Neuronal stem cell (in vitro differentiated cells): ENCODE data around the gene DPH2.
A peak's percentile ranks its signal among the peaks of the same experiment; 100 is the strongest.

Source experiments
- DNase-seq: peaks from one replicate; pipeline ENCODE4 v3.0.0-alpha.2; 2013; ENCODE audit warnings: low spot score
- H2AFZ ChIP-seq: one replicate; pipeline ENCODE4 v1.6.1; 2013; ENCODE audit warnings: mild to moderate bottlenecking, low read length, inconsistent platforms
- H2AK5ac ChIP-seq: 2 replicates; pipeline ENCODE4 v1.6.1; 2013; ENCODE audit warnings: low read depth, mild to moderate bottlenecking, inconsistent platforms, low read length, moderate library complexity, mixed read lengths
- H2BK120ac ChIP-seq: 2 replicates; pipeline ENCODE4 v1.6.1; 2013; ENCODE audit warnings: low read depth, mild to moderate bottlenecking, inconsistent platforms, low read length, moderate library complexity, mixed read lengths
- H2BK12ac ChIP-seq: one replicate; pipeline ENCODE4 v1.6.1; 2013; ENCODE audit warnings: low read length, inconsistent platforms
- H2BK15ac ChIP-seq: 2 replicates; pipeline ENCODE4 v1.6.1; 2013; ENCODE audit warnings: mild to moderate bottlenecking, low read length, inconsistent platforms, mixed read lengths
- H2BK5ac ChIP-seq: one replicate; pipeline ENCODE4 v1.6.1; 2013; ENCODE audit warnings: inconsistent platforms, mild to moderate bottlenecking, low read length, moderate library complexity
- H3K14ac ChIP-seq: one replicate; pipeline ENCODE4 v1.6.1; 2013; ENCODE audit warnings: low read length, inconsistent platforms
- H3K18ac ChIP-seq: 2 replicates; pipeline ENCODE4 v1.6.1; 2013; ENCODE audit warnings: low read length, inconsistent platforms
- H3K23ac ChIP-seq: 2 replicates; pipeline ENCODE4 v1.6.1; 2013; ENCODE audit warnings: low read depth, mild to moderate bottlenecking, mixed read lengths, low read length, inconsistent platforms; ENCODE audit not compliant: poor library complexity
- H3K27ac ChIP-seq: replicated peaks from 3 replicates; pipeline ENCODE4 v1.5.1; 2013; ENCODE audit warnings: low read length, inconsistent platforms
- H3K27me3 ChIP-seq, 3 experiments: 2 replicates each; pipeline ENCODE4 v1.6.1; 2013; ENCODE audit warnings: low read length in 3 of 3, mild to moderate bottlenecking in 2 of 3, inconsistent platforms in 1 of 3, low read depth in 1 of 3, mixed read lengths in 1 of 3, moderate library complexity in 1 of 3; ENCODE audit not compliant: control insufficient read depth in 3 of 3, insufficient read depth in 3 of 3
- H3K36me3 ChIP-seq, 2 donors: replicated peaks in 1 of 2; 2 replicates each; pipeline ENCODE4 v1.6.1; 2013; ENCODE audit warnings: low read length in 2 of 2; ENCODE audit not compliant: control insufficient read depth in 2 of 2, insufficient read depth in 2 of 2
- H3K4ac ChIP-seq: 2 replicates; pipeline ENCODE4 v1.6.1; 2013; ENCODE audit warnings: inconsistent platforms, mild to moderate bottlenecking, low read length, moderate library complexity
- H3K4me1 ChIP-seq, 2 donors: 1 replicate in 1 of 2; 2 replicates in 1 of 2; pipeline ENCODE4 v1.6.1; 2013; ENCODE audit warnings: low read length in 2 of 2, low read depth in 1 of 2; ENCODE audit not compliant: control insufficient read depth in 2 of 2, insufficient read depth in 1 of 2
- H3K4me2 ChIP-seq: one replicate; pipeline ENCODE4 v1.6.1; 2013; ENCODE audit warnings: mild to moderate bottlenecking, low read length, inconsistent platforms; ENCODE audit not compliant: insufficient read depth, poor library complexity, severe bottlenecking
- H3K4me3 ChIP-seq, 2 donors: 2 replicates each; pipeline ENCODE4 v1.5.1; 2013; ENCODE audit warnings: low read length in 2 of 2, mild to moderate bottlenecking in 2 of 2, inconsistent platforms in 1 of 2, moderate library complexity in 1 of 2
- H3K79me1 ChIP-seq: one replicate; pipeline ENCODE4 v1.6.1; 2013; ENCODE audit warnings: low read depth, mild to moderate bottlenecking, inconsistent platforms, low read length, moderate library complexity
- H3K9ac ChIP-seq: one replicate; pipeline ENCODE4 v1.6.1; 2013; ENCODE audit warnings: mild to moderate bottlenecking, low read depth, low read length, inconsistent platforms; ENCODE audit not compliant: poor library complexity
- H3K9me3 ChIP-seq, 2 donors: replicated peaks in 1 of 2; 2 replicates each; pipeline versions ENCODE3 to v1.6.1; 2013; ENCODE audit warnings: low read length in 2 of 2, mild to moderate bottlenecking in 2 of 2, inconsistent platforms in 1 of 2, low read depth in 1 of 2, mixed read lengths in 1 of 2, moderate library complexity in 1 of 2; ENCODE audit not compliant: control insufficient read depth in 2 of 2, insufficient read depth in 1 of 2
- H4K8ac ChIP-seq: one replicate; pipeline ENCODE4 v1.6.1; 2013; ENCODE audit warnings: low read depth, mild to moderate bottlenecking, inconsistent platforms, low read length, moderate library complexity
- H4K91ac ChIP-seq: one replicate; pipeline ENCODE4 v1.6.1; 2013; ENCODE audit warnings: low read length, low read depth, mild to moderate bottlenecking, inconsistent platforms; ENCODE audit not compliant: poor library complexity
- WGBS, 2 donors: extraction: QIAGEN DNeasy Blood & Tissue Kit; methylation state at CpG; one replicate each; pipeline ENCODE4 v1.1.7; 2013; ENCODE audit warnings: missing lambda C conversion rate in 2 of 2, mixed read lengths in 1 of 2; ENCODE audit not compliant: insufficient read length in 2 of 2, insufficient replicate concordance in 1 of 2; ENCODE audit errors: extremely low coverage in 2 of 2; 5-methylcytosine and 5-hydroxymethylcytosine counted together

The DPH2 gene

GRCh38 chr1:44020464-44020863, 50.7 kb downstream of the DPH2 start:
- DNase-seq, result no peak
- no peak overlapping the region for H2BK12ac ChIP-seq
- H3K27me3 ChIP-seq, result no peaks in the 10 kb centered on the region
- H3K79me1 ChIP-seq, result no peaks in the 10 kb centered on the region
- H3K18ac ChIP-seq, result no peak overlapping the region
- H3K4me1 ChIP-seq, result peaks cover 25 to 30% of the 10 kb centered on the region in 2 donors
- no peak overlapping the region for H3K27ac ChIP-seq
- no peak overlapping the region for H2BK120ac ChIP-seq
- H2AFZ ChIP-seq, result no peak overlapping the region
- no peaks in the 10 kb centered on the region for H3K9me3 ChIP-seq
- no peak overlapping the region for H2BK5ac ChIP-seq
- no peak overlapping the region for H2AK5ac ChIP-seq
- H2BK15ac ChIP-seq, result no peak overlapping the region
- no peak overlapping the region for H3K14ac ChIP-seq
- WGBS, 2 donors, result no CpG with 5 or more reads among the region's 6 CpGs
- no peak overlapping the region for H3K4me2 ChIP-seq
- H3K36me3 ChIP-seq, result peaks cover 0 to 25% of the 10 kb centered on the region in 2 donors
- H3K4ac ChIP-seq, result no peak overlapping the region
- no peak overlapping the region for H3K4me3 ChIP-seq
- H4K8ac ChIP-seq, result no peak overlapping the region
- no peak overlapping the region for H3K23ac ChIP-seq
- peak overlapping the region; percentile 0 for H3K9ac ChIP-seq
- no peak overlapping the region for H4K91ac ChIP-seq

GRCh38 chr1:44021156-44021555, 51.3 kb downstream of the DPH2 start:
- Histone ChIP-seq H2AK5ac (no peak overlapping the region), H3K79me1 (no peaks in the 10 kb centered on the region), H2BK12ac (no peak overlapping the region), H3K18ac (peak overlapping the region; percentile 27), H4K8ac (no peak overlapping the region), H3K4me3 (no peak overlapping the region), H3K4ac (no peak overlapping the region), H3K9ac (no peak overlapping the region), H3K14ac (no peak overlapping the region), H3K27me3 (no peaks in the 10 kb centered on the region), H2AFZ (no peak overlapping the region), H3K4me2 (no peak overlapping the region), H2BK15ac (peak overlapping the region; percentile 77), H2BK120ac (no peak overlapping the region), H3K4me1 (peaks cover 19 to 27% of the 10 kb centered on the region in 2 donors), H4K91ac (no peak overlapping the region), H3K9me3 (no peaks in the 10 kb centered on the region), H3K27ac (no peak overlapping the region), H3K23ac (no peak overlapping the region), H3K36me3 (peaks cover 0 to 25% of the 10 kb centered on the region in 2 donors), H2BK5ac (no peak overlapping the region)
- DNase-seq, result no peak
- WGBS, 2 donors, result no CpG with 5 or more reads among the region's 8 CpGs

GRCh38 chr1:44021581-44022321, 51.9 kb downstream of the DPH2 start:
- H3K27ac ChIP-seq, result no peak overlapping the region
- H3K36me3 ChIP-seq, result peaks cover 0 to 26% of the 10 kb centered on the region in 2 donors
- no peak overlapping the region for H2BK120ac ChIP-seq
- no peaks in the 10 kb centered on the region for H3K27me3 ChIP-seq
- H4K8ac ChIP-seq, result no peak overlapping the region
- H2AFZ ChIP-seq, result no peak overlapping the region
- H3K79me1 ChIP-seq, result no peaks in the 10 kb centered on the region
- peak overlapping the region; percentile 77 for H2BK15ac ChIP-seq
- H3K23ac ChIP-seq, result no peak overlapping the region
- H3K18ac ChIP-seq, result no peak overlapping the region
- H2BK5ac ChIP-seq, result no peak overlapping the region
- H3K4ac ChIP-seq, result no peak overlapping the region
- H3K4me3 ChIP-seq, result no peak overlapping the region
- H3K4me1 ChIP-seq, result peaks cover 13 to 21% of the 10 kb centered on the region in 2 donors
- H2BK12ac ChIP-seq, result no peak overlapping the region
- no peak overlapping the region for H4K91ac ChIP-seq
- H3K4me2 ChIP-seq, result no peak overlapping the region
- H3K9me3 ChIP-seq, result no peaks in the 10 kb centered on the region
- DNase-seq, result no peak
- H3K9ac ChIP-seq, result no peak overlapping the region
- H2AK5ac ChIP-seq, result no peak overlapping the region
- H3K14ac ChIP-seq, result no peak overlapping the region
- no CpG with 5 or more reads among the region's 10 CpGs for WGBS, 2 donors
